Left cardiac atrium (tissue), 4 donors: Measurements from ENCODE around the gene CNTNAP4. TPM values are rescaled to one million over a fixed set of nuclear protein-coding genes. Genes with fewer than 3 reads are reported as not detected.

Source experiments
- ATAC-seq, 2 donors: fragments of 200-7000 bp; cut with Tn5 transposase; one replicate each; pipeline ENCODE4 v1.9.1; 2020; ENCODE audit warnings: mild to moderate bottlenecking in 2 of 2, moderate library complexity in 2 of 2
- DNase-seq: peaks from one replicate; pipeline ENCODE4 v3.0.0-alpha.2; 2020
- intact Hi-C, 2 donors: fragments of 100-400 bp; cut with DNase I; formaldehyde crosslinking; loops; one replicate each; pipeline versions ENCODE4 v1.14.1 to v1.15.1; 2022 to 2023
- total RNA-seq, 2 donors: library from RNA; stranded (reverse); fragmentation: NEBNext Ultra II Directional; extraction: Animal tissue kit (Norgen Biotek cat#: 25700); gene quantifications; one replicate each; pipeline ENCODE4 v1.2.1, GENCODE V29; 2021
- donor health status: DM: no; HTN: yes; CAD: no.
- donor health status: DM: no; HTN: yes; CAD: no; lungs with severe emphysema.
- donor health status: DM: yes; HTN: yes; CAD: no.
- donor health status: Dilated cardiomyopathy.

CNTNAP4 gene
- total RNA-seq, 2 donors from 2014 or later: 0.21 TPM; not detected in 1

GRCh38 chr16:76294396-76295214 is 17.4 kb downstream of the CNTNAP4 start:
- intact Hi-C loops: no loop called here
- ATAC-seq (no peak), DNase-seq (no peak)

GRCh38 chr16:76297941-76298340 is 20.7 kb downstream of the CNTNAP4 start:
- DNase-seq (no peak), ATAC-seq (no peak)
- intact Hi-C loops: no loop called here

DNA sequence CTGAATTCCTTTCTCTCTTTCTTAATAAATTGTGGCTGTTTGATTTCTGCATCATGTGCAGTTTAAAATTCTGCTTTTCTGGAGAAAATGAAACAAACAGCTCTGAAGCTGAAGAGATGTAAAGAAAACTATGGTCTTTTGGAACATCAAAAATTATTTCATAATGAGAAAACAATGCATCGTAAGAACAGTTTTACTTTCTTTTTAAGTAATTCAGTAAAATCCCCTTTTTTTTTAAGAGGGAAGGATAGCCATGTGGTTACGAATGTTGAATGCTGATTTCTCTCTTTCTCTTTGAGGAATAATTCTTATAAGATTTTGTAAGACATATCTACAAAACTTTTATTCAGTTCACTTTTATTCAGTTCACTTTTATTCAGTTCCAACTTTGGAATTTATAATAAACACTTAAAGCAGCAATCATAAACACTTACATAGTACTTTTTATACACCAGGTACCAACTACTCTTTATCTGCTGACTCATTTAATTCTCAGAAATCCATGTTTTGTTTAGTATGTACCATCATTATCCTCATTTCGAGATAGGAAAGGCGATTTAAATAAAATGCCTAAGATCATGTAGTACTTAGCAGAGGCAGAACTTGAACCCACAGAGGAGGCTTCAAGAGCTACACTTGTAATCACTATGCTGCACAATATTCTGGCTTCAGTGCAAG is 26.6 kb downstream of the CNTNAP4 start:
- ATAC-seq (no peak), DNase-seq (no peak)
- intact Hi-C loops: no loop called here

DNA sequence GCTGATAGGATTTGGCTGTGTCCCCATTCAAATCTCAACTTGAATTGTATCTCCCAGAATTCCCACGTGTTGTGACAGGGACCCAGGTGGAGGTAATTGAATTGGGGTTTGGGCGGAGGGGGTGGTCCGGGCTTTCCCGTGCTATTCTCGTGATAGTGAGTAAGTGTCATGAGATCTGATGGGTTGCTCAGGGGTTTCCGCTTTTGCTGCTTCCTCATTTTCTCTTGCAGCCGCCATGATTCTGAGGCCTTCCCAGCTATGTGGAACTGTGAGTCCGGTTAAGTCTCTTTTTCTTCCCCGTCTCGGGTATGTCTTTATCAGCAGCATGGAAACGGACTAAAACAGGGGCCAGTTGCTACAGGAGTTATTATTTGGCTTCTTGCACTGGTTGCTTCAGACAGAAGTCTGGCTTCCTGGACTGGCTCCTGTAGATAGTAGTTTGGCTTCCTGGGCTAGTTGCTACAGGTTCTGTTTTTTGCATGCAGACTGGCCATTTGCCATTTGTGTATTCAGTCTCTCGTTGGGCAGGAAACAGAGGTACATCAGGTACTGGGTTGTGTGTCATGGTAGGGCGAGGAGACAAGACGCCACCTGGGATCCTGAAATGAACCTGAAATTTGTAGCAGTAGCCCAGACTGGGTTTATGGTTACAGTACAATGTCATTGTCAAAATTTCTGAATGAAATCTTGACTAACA is 32.6 kb downstream of the CNTNAP4 start:
- intact Hi-C loops: no loop called here
- ATAC-seq: no peak
- no peak for DNase-seq

- DNase-seq (no peak), ATAC-seq (no peak)
- intact Hi-C loops: no loop called here
Observed at GRCh38 chr16:76311260-76311659, 34.1 kb downstream of the CNTNAP4 start.

GRCh38 chr16:76318565-76318964 is 41.4 kb downstream of the CNTNAP4 start:
- intact Hi-C loops: no loop called here
- no peak for DNase-seq
- no peak for ATAC-seq

- intact Hi-C loops: no loop called here
- ATAC-seq (no peak), DNase-seq (no peak)
Observed at GRCh38 chr16:76329106-76329505, 51.9 kb downstream of the CNTNAP4 start.

GRCh38 chr16:76335180-76335974 is 58.2 kb downstream of the CNTNAP4 start:
- ATAC-seq: no peak
- intact Hi-C loops: no loop called here
- DNase-seq: no peak

GRCh38 chr16:76336112-76336511 is 58.9 kb downstream of the CNTNAP4 start:
- no peak for ATAC-seq

DNA sequence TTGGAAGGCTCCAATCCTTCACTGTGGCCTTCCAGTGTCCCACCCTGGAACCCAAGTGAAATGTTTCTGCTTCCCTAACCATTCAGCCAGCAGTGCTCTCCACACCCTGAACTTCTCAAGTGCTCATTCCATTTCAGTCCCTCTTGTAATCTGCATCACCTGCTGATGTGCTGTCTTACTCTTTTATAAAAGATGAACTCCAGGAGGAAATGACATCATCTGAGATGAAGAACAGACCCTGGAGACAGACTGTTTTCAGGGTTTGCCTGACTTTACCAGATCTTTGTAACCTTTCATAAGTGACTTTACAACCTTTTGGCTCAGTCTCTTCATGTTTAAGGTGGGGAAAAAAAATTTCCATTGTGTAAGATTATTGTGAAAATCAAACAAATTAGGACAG is 61.3 kb downstream of the CNTNAP4 start:
- DNase-seq (no peak), ATAC-seq (no peak)
- intact Hi-C loops: no loop called here

More at GRCh38 chr16:76336112-76336511, 58.9 kb downstream of the CNTNAP4 start:
- no peak for DNase-seq
- intact Hi-C loops: no loop called here

GRCh38 chr16:76343769-76344168 is 66.6 kb downstream of the CNTNAP4 start:
- ATAC-seq (no peak), DNase-seq (no peak)
- intact Hi-C loops: no loop called here

DNA sequence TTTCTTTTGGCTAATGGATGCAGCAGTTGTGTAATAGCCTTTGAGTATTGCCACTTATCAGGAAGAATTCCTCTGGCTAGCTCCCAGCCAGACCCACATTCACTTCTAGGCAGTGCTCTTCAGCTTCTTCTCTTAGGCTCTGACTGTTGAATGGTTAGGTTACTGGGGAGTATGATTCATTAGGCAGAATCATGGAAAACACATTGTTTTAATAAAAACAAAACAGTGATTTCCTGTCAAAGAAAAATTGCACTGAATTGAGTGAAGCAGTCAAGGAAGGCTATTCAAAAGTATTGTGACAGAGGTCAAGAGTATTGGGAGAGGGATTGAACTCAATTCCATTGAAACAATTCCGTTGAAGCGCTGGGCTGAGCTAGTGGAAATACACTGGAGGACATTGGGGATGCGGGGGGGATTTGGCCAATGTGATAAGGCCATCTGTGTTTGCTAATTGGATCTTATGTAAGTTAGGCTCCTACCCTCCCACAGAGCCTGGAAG is 68.0 kb downstream of the CNTNAP4 start:
- intact Hi-C loops: no loop called here
- DNase-seq (peak; percentile 77), ATAC-seq (peak; percentile 96)

GRCh38 chr16:76346210-76346609 is 69.0 kb downstream of the CNTNAP4 start:
- no peak for ATAC-seq
- DNase-seq: no peak
- intact Hi-C loops: no loop called here

- intact Hi-C loops: loop anchor here in 1 of 2 donors (2.0 kb wide), 1 partner anchor 31 kb away; no protein-coding TSS in a partner anchor
- no peak for ATAC-seq
Observed at GRCh38 chr16:76351441-76351840, 74.2 kb downstream of the CNTNAP4 start.

GRCh38 chr16:76360404-76360803 is 83.2 kb downstream of the CNTNAP4 start:
- intact Hi-C loops: no loop called here
- ATAC-seq (no peak), DNase-seq (no peak)

More at GRCh38 chr16:76351441-76351840, 74.2 kb downstream of the CNTNAP4 start:
- no peak for DNase-seq

- ATAC-seq: no peak
- intact Hi-C loops: loop anchor here in 1 of 2 donors (10.0 kb wide), 1 partner anchor 1914 kb away; no protein-coding TSS in a partner anchor
- DNase-seq: no peak
Observed at GRCh38 chr16:76370344-76370743, 93.1 kb downstream of the CNTNAP4 start.

GRCh38 chr16:76371441-76371840 is 94.2 kb downstream of the CNTNAP4 start:
- intact Hi-C loops: loop anchor here in 1 of 2 donors (10.0 kb wide), 1 partner anchor 1913 kb away; no protein-coding TSS in a partner anchor
- DNase-seq (no peak), ATAC-seq (no peak)

DNA sequence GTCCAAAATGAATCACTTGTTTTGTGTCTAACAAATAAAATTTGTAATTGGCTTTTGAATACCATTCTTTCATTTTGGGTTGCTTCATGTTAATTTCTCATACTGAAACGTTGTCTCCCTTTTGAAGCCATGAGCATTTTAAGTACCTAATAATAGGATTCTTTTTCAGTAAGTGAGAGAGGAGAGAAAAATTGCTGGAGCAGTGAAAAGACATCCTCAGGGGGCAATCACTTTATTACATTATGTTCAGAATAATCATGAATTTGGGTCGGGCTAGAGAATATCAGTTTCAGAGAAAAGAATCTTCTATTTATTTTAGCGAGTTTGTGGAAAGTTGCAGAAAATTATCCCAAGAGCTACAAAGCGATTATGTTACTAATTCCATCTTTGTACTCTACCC is 96.8 kb downstream of the CNTNAP4 start:
- no peak for DNase-seq
- no peak for ATAC-seq
- intact Hi-C loops: loop anchor here in 1 of 2 donors (10.0 kb wide), 1 partner anchor 1911 kb away; no protein-coding TSS in a partner anchor

DNA sequence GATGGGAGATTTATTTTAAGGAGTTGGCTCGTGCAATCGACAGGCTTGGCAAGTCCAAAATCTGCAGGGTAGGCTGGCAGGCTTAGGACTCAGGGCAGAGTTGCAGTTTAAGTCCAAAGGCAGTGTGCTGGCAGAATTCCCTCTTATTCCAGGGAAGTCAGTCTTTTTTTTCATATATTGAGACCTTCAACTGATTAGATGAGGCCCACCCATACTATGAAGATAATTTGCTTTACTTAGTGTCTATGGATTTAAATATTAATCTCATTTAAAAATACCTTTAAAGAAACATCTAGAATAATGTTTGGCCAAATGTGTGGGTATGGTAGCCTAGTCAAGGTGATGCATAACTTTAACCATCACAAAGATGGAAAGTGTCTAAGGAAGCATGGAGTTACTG is 99.8 kb downstream of the CNTNAP4 start:
- ATAC-seq: no peak
- DNase-seq: no peak
- intact Hi-C loops: loop anchor here in 1 of 2 donors (10.0 kb wide), 1 partner anchor 1908 kb away; no protein-coding TSS in a partner anchor
